Measurements from ENCODE around the gene SCARB1.

SCARB1 gene

GRCh38 chr12:124812979-124813378 lies 50.7 kb downstream of the SCARB1 start:
- Histone ChIP-seq H3K9me3 (ENCODE audit: control insufficient read depth, low read length) (no peaks in the 10 kb centered on the region), H3K4me3 (ENCODE audit: insufficient read depth, low read depth, low read length) (no peak overlapping the region), H3K36me3 (ENCODE audit: control insufficient read depth, insufficient read depth, low read length) (peaks cover 2% of the 10 kb centered on the region), H3K27ac (ENCODE audit: insufficient read depth, low read depth, low read length, poor library complexity, severe bottlenecking) (no peak overlapping the region), H3K27me3 (ENCODE audit: control insufficient read depth, insufficient read depth, low read length, poor library complexity, severe bottlenecking) (no peaks in the 10 kb centered on the region), H3K4me1 (ENCODE audit: control insufficient read depth, insufficient read depth, low read length) (no peaks in the 10 kb centered on the region)
- WGBS, 2 experiments = 93 to 100% methylated on average over 2 of the region's 2 CpGs

- Histone ChIP-seq H3K4me1 (ENCODE audit: control insufficient read depth, insufficient read depth, low read length) (no peaks in the 10 kb centered on the region), H3K27ac (ENCODE audit: insufficient read depth, low read depth, low read length, poor library complexity, severe bottlenecking) (no peak overlapping the region), H3K27me3 (ENCODE audit: control insufficient read depth, insufficient read depth, low read length, poor library complexity, severe bottlenecking) (no peaks in the 10 kb centered on the region), H3K9me3 (ENCODE audit: control insufficient read depth, low read length) (no peaks in the 10 kb centered on the region), H3K4me3 (ENCODE audit: insufficient read depth, low read depth, low read length) (no peak overlapping the region), H3K36me3 (ENCODE audit: control insufficient read depth, insufficient read depth, low read length) (peaks cover 2% of the 10 kb centered on the region)
- WGBS, 2 experiments = 94% methylated on average over 9 of the region's 9 CpGs
Measured at GRCh38 chr12:124812356-124812755, 51.3 kb downstream of the SCARB1 start.

DNA sequence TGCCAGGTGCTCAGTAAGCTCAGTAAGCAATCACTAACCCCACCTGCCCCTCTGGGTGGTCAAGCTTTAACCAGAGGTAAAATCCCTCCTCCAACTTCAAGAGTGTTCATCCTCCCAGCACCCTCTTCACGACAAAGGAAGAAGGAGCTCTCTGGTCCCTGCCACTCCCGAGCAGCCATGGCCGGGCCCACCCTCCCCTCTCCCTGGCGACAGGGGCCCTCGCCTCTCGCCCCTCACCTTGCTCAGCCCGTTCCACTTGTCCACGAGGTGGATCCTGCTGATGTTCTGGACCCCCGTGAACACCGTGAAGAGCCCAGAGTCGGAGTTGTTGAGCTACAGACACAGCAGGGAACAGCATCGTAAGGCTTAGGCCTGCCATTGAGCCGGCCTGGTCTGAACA lies 52.0 kb downstream of the SCARB1 start:
- no peak overlapping the region for H3K27ac ChIP-seq (ENCODE audit: insufficient read depth, low read depth, low read length, poor library complexity, severe bottlenecking)
- H3K4me3 ChIP-seq (ENCODE audit: insufficient read depth, low read depth, low read length) = no peak overlapping the region
- WGBS, 2 experiments = 87 to 91% methylated on average over 13 of the region's 13 CpGs
- no peaks in the 10 kb centered on the region for H3K9me3 ChIP-seq (ENCODE audit: control insufficient read depth, low read length)
- H3K36me3 ChIP-seq (ENCODE audit: control insufficient read depth, insufficient read depth, low read length) = peaks cover 2% of the 10 kb centered on the region
- no peaks in the 10 kb centered on the region for H3K27me3 ChIP-seq (ENCODE audit: control insufficient read depth, insufficient read depth, low read length, poor library complexity, severe bottlenecking)
- H3K4me1 ChIP-seq (ENCODE audit: control insufficient read depth, insufficient read depth, low read length) = no peaks in the 10 kb centered on the region

- H3K27me3 ChIP-seq (ENCODE audit: control insufficient read depth, insufficient read depth, low read length, poor library complexity, severe bottlenecking) = no peaks in the 10 kb centered on the region
- peaks cover 2% of the 10 kb centered on the region for H3K36me3 ChIP-seq (ENCODE audit: control insufficient read depth, insufficient read depth, low read length)
- H3K27ac ChIP-seq (ENCODE audit: insufficient read depth, low read depth, low read length, poor library complexity, severe bottlenecking) = no peak overlapping the region
- no peaks in the 10 kb centered on the region for H3K9me3 ChIP-seq (ENCODE audit: control insufficient read depth, low read length)
- H3K4me3 ChIP-seq (ENCODE audit: insufficient read depth, low read depth, low read length) = no peak overlapping the region
- no peaks in the 10 kb centered on the region for H3K4me1 ChIP-seq (ENCODE audit: control insufficient read depth, insufficient read depth, low read length)
- 93 to 95% methylated on average over 8 of the region's 8 CpGs for WGBS, 2 experiments
Measured at GRCh38 chr12:124809878-124810277, 53.8 kb downstream of the SCARB1 start.

DNA sequence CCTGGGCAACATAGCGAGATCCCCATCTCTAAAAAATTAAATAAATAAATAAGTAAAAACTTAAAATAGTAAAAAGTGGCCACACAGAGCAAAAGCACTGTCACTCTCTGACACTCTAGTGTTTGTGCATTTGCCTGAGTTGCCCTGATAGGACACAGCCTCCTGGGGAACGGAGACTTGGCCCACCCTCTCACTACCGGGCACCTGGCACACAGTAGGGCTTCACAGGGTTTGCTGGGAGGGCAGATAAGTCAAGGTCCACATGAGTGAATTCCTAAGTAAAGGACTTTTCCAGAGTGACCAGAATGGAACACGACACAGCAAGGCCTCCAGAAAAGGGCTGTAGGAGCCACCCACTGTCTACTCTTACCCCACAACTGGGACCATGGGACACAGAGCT lies 54.3 kb downstream of the SCARB1 start:
- Histone ChIP-seq H3K4me1 (ENCODE audit: control insufficient read depth, insufficient read depth, low read length) (no peaks in the 10 kb centered on the region), H3K27me3 (ENCODE audit: control insufficient read depth, insufficient read depth, low read length, poor library complexity, severe bottlenecking) (no peaks in the 10 kb centered on the region), H3K27ac (ENCODE audit: insufficient read depth, low read depth, low read length, poor library complexity, severe bottlenecking) (no peak overlapping the region), H3K36me3 (ENCODE audit: control insufficient read depth, insufficient read depth, low read length) (peaks cover 2% of the 10 kb centered on the region), H3K9me3 (ENCODE audit: control insufficient read depth, low read length) (no peaks in the 10 kb centered on the region), H3K4me3 (ENCODE audit: insufficient read depth, low read depth, low read length) (no peak overlapping the region)
- 96 to 97% methylated on average over 3 to 4 of the region's 4 CpGs for WGBS, 2 experiments

GRCh38 chr12:124808272-124808671 lies 55.4 kb downstream of the SCARB1 start:
- WGBS, 2 experiments = 89 to 91% methylated on average over 2 of the region's 2 CpGs
- Histone ChIP-seq H3K9me3 (ENCODE audit: control insufficient read depth, low read length) (no peaks in the 10 kb centered on the region), H3K4me3 (ENCODE audit: insufficient read depth, low read depth, low read length) (no peak overlapping the region), H3K27me3 (ENCODE audit: control insufficient read depth, insufficient read depth, low read length, poor library complexity, severe bottlenecking) (no peaks in the 10 kb centered on the region), H3K27ac (ENCODE audit: insufficient read depth, low read depth, low read length, poor library complexity, severe bottlenecking) (no peak overlapping the region), H3K4me1 (ENCODE audit: control insufficient read depth, insufficient read depth, low read length) (no peaks in the 10 kb centered on the region), H3K36me3 (ENCODE audit: control insufficient read depth, insufficient read depth, low read length) (peaks cover 2% of the 10 kb centered on the region)

DNA sequence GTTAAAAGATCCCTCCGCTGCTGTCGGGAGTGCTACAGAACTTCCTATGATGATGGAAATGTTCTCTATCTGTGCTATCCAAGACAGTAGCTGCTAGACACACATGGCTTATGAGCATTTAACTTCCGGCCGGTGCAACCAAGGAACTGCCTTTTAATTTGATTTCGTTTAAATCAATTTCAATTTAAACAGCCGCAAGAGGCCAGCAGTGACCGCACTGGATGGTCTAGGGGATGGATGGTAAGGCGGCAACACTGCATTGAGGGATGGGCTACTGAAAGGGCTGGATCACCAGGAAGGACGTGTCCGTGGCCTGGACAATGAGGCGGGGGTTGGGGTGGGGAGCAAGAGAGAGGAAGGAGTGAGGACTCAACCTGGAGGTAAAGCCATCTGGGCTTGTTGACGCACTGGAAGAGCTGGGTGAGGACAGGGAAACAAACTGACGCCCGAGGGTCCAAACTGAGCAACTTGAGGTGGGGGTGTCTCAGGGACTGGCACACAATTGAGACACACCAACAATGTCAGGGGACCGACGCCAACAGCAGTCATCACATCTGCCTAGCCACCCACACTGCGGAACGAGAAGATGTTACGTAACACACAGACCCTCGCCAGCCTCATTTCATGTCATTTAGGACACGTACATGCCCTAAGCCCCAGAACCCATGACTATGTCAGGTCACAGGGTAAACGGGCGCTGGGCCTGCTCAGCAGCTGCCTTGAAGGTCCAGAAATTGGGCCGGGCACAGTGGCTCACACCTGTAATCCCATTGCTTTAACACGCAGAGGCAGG lies 57.6 kb downstream of the SCARB1 start:
- Histone ChIP-seq H3K4me3 (ENCODE audit: insufficient read depth, low read depth, low read length) (no peak overlapping the region), H3K27ac (ENCODE audit: insufficient read depth, low read depth, low read length, poor library complexity, severe bottlenecking) (no peak overlapping the region), H3K27me3 (ENCODE audit: control insufficient read depth, insufficient read depth, low read length, poor library complexity, severe bottlenecking) (no peaks in the 10 kb centered on the region), H3K4me1 (ENCODE audit: control insufficient read depth, insufficient read depth, low read length) (no peaks in the 10 kb centered on the region), H3K36me3 (ENCODE audit: control insufficient read depth, insufficient read depth, low read length) (no peaks in the 10 kb centered on the region), H3K9me3 (ENCODE audit: control insufficient read depth, low read length) (no peaks in the 10 kb centered on the region)
- WGBS, 2 experiments = 95% methylated on average over 25 of the region's 25 CpGs

GRCh38 chr12:124805050-124805449 lies 58.6 kb downstream of the SCARB1 start:
- no peaks in the 10 kb centered on the region for H3K9me3 ChIP-seq (ENCODE audit: control insufficient read depth, low read length)
- no peak overlapping the region for H3K27ac ChIP-seq (ENCODE audit: insufficient read depth, low read depth, low read length, poor library complexity, severe bottlenecking)
- H3K36me3 ChIP-seq (ENCODE audit: control insufficient read depth, insufficient read depth, low read length) = no peaks in the 10 kb centered on the region
- H3K27me3 ChIP-seq (ENCODE audit: control insufficient read depth, insufficient read depth, low read length, poor library complexity, severe bottlenecking) = no peaks in the 10 kb centered on the region
- H3K4me1 ChIP-seq (ENCODE audit: control insufficient read depth, insufficient read depth, low read length) = no peaks in the 10 kb centered on the region
- 90 to 93% methylated on average over 3 of the region's 3 CpGs for WGBS, 2 experiments
- H3K4me3 ChIP-seq (ENCODE audit: insufficient read depth, low read depth, low read length) = no peak overlapping the region

DNA sequence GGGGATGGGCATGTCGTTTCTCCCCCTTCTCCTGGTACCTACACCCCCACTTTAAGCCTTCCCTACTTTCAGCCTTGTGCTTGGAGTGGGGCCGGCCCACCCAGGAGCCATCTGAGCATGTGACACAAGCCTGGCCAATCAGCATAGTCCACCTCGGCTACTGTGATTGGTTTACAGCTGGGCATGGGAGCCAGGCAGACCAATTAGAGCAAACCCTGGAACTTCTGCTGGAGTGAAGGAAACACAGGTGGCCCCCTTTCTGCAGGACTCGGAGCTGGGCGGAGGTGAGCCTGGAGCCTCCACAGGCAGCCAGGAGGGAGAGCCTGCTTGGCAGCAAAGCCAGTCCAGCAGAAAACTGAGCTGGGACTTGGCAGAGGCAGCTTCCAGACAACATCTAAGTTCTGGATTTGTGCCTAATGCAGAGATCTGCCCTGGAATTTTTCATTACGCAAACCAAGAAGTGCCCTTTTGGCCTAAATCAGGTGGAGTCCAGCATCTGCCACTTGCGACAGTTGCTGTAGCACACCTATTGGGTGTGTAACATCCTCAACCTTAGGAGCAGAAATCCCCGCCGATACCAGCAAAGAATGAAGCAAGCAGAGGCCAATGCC lies 59.5 kb downstream of the SCARB1 start:
- no peaks in the 10 kb centered on the region for H3K36me3 ChIP-seq (ENCODE audit: control insufficient read depth, insufficient read depth, low read length)
- no peaks in the 10 kb centered on the region for H3K4me1 ChIP-seq (ENCODE audit: control insufficient read depth, insufficient read depth, low read length)
- no peak overlapping the region for H3K4me3 ChIP-seq (ENCODE audit: insufficient read depth, low read depth, low read length)
- no peaks in the 10 kb centered on the region for H3K9me3 ChIP-seq (ENCODE audit: control insufficient read depth, low read length)
- H3K27ac ChIP-seq (ENCODE audit: insufficient read depth, low read depth, low read length, poor library complexity, severe bottlenecking) = no peak overlapping the region
- H3K27me3 ChIP-seq (ENCODE audit: control insufficient read depth, insufficient read depth, low read length, poor library complexity, severe bottlenecking) = no peaks in the 10 kb centered on the region
- 94 to 96% methylated on average over 9 of the region's 9 CpGs for WGBS, 2 experiments

DNA sequence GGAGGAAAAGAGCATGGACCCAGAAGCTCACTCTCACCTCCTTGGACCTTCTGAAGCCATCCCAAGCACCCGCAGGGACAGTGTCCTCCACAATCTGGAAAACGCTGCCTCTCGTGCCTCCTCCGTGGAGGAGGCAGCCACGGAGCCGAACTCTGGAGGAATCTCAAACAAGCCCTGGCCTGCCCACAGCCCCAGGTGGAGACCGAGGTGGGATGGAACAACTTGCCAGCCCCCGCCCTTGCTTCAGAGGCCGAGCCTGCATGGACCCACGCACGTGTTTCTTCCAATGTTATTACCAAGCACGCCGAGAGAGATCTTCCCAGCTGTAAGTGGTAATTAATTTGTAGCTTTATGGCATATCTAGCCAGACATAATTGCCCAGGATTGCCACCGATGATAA lies 61.3 kb downstream of the SCARB1 start:
- WGBS, 2 experiments = 95 to 96% methylated on average over 14 of the region's 14 CpGs
- Histone ChIP-seq H3K9me3 (ENCODE audit: control insufficient read depth, low read length) (no peaks in the 10 kb centered on the region), H3K36me3 (ENCODE audit: control insufficient read depth, insufficient read depth, low read length) (no peaks in the 10 kb centered on the region), H3K4me1 (ENCODE audit: control insufficient read depth, insufficient read depth, low read length) (peaks cover 6% of the 10 kb centered on the region), H3K4me3 (ENCODE audit: insufficient read depth, low read depth, low read length) (no peak overlapping the region), H3K27ac (ENCODE audit: insufficient read depth, low read depth, low read length, poor library complexity, severe bottlenecking) (no peak overlapping the region), H3K27me3 (ENCODE audit: control insufficient read depth, insufficient read depth, low read length, poor library complexity, severe bottlenecking) (no peaks in the 10 kb centered on the region)
